HG02885 (cell line): ENCODE results near the gene PPHLN1.
"Not testable (repeated sequence)": the region's sequence is repeated elsewhere in the genome, so short reads cannot be mapped to it uniquely, and the experiment has no call there.

Source experiments
- ATAC-seq: cut with Tn5 transposase; IDR thresholded peaks from one replicate; pipeline ENCODE4 v1.9.1; 2021; ENCODE audit warnings: mild to moderate bottlenecking; ENCODE audit not compliant: unreplicated experiment, poor library complexity

Gene PPHLN1

DNA sequence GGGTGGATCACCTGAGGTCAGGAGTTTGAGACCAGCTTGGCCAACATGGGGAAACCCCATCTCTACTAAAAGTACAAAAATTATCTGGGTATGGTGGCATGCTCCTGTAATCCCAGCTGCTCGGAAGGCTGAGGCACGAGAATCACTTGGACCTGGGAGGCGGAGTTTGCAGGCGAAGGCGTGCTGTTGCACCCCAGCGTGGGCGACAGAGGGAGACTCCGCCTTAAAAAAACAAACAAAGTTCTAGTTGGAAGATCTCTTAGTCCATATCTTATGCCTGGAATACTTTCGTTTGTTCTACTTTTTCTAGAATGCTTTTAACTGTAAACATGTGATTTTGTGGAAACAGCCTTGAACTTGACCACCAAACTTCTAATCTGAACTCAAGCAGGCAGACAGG, 38.7 kb downstream of the PPHLN1 start:
- no peak for ATAC-seq

DNA sequence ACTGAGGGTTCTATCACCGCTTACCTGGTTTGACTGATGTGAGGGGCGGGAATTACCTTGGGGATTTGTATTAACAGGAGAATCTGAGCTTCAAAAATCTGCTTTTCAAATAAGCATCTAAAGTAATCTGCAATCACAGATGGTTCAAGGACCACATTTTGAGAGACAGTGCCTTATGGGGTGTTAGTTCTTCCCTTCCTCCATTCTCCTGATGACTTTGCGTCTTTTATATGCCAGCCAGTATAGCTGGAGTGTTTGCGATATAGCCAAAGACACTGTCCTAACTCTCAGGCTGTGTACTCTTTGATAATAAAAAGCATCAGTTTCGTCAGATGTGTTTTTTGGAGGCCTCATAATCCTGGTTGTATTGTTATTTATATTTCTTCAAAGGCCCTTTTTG, 39.5 kb downstream of the PPHLN1 start:
- no peak for ATAC-seq

DNA sequence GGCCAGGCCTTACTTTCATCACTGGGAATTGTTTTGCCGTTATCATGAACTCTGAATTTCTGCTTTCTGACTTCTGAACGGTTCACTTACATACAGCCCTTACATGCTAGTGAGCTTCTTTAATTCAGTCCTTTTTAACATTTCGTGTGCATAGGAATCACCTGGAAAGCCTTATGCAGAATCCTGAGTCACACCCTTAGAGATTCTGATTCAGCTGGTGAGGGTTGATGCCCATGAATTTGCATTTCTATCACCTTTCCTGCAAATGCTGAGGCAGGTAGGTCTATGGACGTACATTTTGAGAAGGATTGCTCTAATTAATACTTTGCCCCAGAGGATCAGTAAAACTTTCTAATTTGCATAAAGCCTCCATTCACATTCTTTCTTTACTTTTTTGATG, 44.0 kb downstream of the PPHLN1 start:
- ATAC-seq, result no peak

DNA sequence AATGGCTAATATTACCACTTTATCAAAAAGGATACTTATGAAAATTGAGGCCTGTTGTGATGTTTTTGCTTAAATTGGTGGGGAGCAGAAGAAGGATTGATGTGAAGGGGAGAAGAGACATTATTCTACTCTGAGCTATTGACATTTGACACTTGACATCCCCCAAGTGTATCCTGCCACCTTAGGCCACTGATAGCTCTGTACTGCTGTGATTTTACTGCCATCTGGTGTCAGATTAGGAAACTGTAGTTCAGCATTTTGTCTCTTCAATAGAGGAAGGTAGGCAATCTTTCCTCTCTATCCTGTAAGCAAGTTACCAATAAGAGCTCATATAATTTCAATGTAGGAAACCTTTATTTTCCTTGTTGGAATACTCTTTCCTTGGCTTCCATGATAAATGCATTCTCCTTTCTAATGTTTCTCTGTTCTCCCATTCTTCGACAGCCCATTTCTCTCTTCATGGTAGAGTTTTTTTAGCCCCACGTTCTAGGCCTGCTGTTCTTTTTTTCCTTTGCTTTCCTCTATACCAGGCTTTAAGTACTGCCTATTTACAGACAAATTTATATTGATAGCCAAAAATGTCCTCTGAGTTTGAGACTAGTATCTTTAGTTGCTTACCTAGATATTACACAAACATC, 46.3 kb downstream of the PPHLN1 start:
- ATAC-seq, result peak; percentile 86

DNA sequence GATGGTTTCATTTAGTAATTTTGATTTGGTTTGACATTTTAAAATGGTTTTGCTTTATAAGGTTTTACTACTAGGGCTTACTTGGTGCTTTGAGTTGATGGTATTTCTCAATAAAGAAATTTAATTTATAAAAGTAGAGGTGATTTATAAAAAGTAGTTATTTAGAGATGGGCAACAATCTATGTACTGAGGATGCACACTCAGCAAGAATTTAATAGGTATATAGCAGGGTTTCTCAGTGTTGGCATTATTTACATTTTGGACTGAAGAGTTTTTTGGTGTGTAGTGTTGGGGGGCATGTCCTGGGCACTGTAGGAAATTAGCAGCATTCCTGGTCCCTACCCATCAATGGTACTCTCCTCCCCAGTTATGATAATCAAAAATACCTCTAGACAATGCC, 47.7 kb downstream of the PPHLN1 start:
- ATAC-seq, result no peak

DNA sequence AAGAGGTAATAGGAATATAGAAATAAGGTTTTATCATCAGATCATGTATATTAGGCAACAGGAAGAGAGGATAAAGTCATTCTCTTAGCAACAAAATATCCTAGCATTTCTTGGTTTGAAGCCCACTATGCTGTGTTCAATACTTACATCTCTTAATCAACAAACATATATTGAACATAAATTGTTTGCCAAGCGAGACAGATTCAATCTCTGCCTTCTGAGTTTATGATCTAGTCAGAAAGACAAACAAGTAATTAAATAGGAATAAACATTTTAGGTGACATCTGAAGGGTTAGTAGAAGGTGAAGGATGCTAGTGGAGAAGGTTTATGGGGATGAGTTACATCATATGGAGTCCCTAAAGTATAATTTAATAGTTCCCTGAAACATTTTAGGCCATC, 54.8 kb downstream of the PPHLN1 start:
- no peak for ATAC-seq

DNA sequence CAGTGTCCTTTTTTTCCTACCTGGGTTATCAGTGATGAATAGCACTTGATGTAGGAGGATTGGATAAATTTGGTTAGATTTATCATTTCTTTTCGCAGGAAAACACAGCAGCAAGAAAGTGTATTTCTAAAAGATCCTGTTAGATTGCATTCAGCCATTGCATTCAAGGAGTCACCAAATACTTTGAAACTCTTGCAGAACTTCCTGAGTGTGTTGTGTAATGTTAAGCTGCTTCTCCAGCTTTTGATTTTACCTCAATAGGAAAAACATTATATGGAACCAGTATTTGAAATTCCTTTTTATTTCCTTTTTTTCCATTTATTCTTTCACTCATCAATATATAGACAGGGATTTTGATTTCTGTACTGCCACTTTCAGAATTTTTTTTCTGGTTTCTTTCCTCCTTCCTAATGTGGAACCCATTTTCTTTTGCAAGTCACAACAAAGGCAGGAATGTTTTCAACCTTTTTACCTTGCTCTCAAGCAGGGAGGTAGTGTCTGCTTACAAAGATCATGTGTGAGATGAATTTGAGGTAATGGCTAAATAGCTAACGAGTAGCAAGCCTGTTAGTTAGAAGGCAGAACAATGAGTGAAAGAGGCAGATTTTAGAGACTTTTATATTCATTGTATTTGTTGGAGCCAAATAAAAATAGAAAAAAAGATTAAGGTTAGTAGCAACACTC, 56.2 kb downstream of the PPHLN1 start:
- ATAC-seq, result no peak

DNA sequence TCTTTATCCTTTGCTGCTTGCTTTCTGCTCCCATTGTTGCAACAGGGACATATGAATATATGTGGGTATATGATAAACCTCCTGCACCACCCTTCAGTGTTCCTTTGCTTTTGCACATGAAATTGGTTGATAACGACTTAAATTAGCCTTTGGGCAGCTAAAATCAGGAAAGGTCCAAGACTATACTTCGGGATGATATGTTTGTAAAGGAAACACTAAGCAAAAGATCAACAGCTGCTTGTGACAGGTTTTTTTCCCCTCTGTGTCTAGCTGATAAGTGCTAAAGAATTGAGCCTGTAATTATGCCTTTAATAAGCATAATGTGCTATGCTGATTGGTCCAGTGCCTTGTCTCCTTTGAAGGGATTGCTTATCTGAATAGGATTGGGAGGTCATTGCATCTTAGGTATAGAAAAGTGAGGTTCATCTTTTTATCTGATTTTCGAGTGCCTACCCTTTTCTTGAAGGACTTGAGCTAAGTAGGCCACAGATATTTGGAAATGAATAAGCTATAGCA, 59.4 kb downstream of the PPHLN1 start:
- no peak for ATAC-seq

DNA sequence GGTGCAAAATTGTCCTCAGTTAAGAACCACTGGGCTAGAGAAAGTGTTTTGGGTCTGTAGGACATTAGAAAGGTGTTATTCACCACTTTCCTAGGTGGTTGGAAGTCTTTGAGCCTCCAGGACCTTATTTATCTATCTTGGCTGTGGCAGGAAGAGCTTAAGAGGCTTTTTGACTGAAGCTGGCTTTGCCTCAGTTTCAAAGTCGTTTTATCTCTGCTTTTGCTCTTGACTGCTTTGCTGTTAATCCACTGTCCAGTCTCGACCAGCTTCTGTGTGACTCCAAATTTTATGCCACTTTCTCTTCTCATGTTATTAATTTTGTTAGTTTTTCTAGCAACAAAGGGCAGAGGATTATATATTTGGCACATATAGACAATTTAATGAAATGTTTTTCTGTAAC, 60.3 kb downstream of the PPHLN1 start:
- ATAC-seq, result no peak

DNA sequence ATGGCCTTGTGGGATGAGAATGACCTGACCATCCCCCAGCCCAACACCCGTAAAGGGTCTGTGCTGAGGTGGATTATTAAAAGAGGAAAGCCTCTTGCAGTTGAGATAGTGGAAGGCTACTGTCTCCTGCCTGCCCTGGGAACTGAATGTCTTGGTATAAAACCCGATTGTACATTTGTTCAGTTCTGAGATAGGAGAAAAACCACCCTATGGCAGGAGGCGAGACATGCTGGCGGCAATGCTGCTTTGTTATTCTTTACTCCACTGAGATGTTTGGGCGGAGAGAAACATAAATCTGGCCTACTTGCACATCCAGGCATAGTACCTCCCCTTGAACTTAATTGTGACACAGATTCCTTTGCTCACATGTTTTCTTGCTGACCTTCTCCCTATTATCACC, 62.1 kb downstream of the PPHLN1 start:
- not testable (repeated sequence) for ATAC-seq

DNA sequence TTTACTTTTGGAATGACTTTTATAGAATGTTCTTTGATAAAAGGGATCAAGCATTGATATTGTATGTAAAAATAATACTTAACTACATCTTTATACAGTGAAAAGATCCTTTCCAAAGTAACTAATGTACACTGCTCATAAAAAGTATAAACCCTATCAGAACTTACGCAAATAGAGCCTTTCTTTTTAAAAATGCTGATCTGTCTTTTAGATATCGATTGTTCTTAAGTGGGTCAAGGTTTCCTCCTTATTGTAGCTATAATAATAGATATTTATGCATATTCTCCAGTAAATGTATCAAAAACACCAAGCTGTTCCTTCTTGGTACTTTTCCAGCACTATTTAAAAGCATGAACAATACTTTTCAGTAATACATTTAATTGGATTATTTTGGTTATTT, 68.5 kb downstream of the PPHLN1 start:
- ATAC-seq, result no peak

DNA sequence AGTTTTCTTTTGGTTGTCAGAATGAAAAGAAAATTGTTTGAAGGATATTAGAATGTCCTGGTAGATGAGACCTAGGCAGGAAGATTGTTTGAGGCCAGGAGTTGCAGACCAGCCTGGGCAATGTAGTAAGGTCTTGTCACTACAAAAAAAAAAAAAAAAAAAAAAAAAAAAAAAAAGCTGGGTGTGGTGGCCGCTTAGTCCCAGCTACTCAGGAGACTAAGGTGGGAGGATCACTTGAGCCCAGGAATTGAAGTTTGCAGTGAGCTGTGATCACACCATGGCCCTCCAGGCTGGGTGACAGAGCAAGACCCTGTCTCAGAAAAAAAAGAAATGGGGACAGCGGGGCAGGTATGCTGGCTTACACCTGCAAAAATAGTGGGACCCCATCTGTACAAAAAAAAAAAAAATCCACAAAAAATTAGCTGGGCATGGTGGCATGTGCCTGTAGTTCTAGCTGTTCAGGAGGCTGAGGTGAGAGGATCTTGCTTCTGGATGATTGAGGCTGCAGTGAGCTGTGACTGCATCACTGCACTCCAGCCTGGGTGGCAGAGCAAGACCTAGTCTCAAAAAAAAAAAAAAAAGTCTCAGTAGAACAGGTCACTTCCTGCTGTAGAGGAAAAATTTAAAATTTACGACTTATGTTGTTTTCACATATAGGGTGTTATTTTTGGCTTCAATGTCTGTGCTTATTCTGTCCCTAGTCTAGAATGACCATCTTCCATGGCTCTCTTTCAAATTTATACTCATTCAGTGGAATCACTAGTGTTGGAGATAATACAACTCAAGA, 70.7 kb downstream of the PPHLN1 start:
- ATAC-seq, result no peak

DNA sequence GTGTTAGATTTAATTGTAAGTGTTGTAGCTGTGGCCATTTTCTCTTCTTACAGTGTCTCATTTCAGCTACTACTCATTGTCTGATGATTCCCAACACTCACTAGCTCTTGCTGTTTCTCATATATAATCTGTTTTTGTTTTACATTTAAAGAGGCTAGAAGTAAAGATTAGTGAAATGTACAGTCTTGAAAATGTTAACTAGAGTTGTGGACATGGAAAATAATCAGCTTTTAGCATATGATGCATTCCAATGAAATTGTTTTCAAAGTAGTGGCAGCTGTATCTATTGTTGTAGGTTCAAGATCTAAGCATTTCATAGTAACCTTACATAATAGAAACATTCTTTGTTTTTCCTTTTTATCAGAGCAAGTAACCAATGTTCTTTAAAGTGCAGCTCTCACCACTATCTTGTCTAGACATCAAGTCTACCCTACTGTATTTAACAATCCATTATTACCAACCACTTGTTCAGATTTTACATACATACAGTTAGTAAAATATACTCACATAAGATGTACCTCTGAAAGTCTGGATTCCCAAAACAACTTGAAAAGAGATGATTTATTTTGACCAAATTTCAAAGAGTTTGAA, 76.9 kb downstream of the PPHLN1 start:
- ATAC-seq, result no peak

DNA sequence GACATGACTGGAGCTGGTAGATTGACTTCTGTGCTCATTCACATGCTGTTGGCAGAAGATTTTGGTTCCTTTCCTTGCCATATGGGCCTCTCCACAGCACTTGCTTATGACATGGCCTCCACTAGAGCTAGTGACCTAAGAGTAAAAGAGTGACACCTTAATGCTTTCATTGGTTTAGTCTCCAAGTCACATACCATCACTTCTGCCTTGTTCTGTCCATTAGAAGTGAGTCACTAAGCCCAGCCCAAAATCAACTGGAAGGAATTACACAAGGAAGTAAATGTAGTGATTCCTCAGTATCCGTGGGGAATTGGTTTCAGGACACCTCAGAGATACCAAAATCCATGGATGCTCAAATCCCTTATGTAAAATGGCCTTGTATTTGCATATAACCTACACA, 81.3 kb downstream of the PPHLN1 start:
- ATAC-seq, result no peak

DNA sequence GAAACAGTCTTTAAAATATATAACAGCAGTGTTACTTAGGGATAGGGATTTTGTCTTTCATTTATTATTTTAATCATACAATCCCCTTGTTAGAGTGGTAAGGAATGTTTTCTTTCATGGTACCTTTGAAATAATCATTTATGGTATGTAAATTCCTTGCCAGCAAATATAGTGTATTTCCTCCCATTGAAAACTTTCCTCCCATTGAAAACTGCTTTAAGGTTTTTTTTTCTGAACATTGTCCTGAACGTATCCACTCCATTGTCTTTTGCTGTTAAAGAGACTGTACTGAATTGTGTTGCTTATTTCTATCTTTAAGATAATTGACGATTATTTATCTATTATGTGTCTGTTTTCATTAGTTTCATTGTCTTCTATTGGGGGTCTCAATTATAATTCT, 83.5 kb downstream of the PPHLN1 start:
- ATAC-seq, result no peak

DNA sequence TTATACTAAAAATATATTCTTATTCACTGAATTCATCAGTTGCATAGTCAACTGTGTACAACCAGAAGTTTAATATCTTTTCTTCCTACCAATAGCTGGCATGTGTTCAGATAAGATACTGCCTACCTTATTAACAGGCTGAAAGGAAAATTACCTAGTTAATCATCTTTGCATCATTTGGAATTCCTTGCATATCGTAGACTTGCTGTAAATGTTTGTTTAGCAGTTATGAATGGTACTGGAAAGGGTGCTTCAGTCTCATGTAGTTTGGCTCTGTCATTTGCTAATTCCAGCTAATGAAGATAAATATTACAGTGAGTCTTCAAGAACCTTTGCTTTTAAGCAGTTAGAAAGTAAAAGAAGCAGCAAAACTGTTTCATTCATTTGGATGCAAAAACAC, 84.4 kb downstream of the PPHLN1 start:
- ATAC-seq, result no peak

DNA sequence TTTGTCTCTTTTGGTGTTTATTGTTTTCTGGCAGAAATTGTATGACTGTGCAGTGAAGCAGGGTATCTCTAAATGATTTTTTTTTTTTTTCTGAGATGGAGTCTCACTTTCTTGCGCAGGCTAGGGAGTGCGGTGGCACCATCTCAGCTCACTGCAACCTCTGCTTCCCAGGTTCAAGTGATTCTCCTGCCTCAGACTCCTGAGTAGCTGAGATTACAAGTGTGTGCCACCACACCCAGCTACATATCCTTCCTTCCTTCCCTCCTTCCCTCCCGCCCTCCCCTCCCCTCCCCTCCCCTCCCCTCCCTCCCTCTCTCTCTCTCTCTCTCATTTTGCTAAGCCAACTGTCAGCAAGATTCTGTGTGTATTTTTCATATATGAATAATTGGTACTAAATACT, 94.4 kb downstream of the PPHLN1 start:
- ATAC-seq, result no peak

DNA sequence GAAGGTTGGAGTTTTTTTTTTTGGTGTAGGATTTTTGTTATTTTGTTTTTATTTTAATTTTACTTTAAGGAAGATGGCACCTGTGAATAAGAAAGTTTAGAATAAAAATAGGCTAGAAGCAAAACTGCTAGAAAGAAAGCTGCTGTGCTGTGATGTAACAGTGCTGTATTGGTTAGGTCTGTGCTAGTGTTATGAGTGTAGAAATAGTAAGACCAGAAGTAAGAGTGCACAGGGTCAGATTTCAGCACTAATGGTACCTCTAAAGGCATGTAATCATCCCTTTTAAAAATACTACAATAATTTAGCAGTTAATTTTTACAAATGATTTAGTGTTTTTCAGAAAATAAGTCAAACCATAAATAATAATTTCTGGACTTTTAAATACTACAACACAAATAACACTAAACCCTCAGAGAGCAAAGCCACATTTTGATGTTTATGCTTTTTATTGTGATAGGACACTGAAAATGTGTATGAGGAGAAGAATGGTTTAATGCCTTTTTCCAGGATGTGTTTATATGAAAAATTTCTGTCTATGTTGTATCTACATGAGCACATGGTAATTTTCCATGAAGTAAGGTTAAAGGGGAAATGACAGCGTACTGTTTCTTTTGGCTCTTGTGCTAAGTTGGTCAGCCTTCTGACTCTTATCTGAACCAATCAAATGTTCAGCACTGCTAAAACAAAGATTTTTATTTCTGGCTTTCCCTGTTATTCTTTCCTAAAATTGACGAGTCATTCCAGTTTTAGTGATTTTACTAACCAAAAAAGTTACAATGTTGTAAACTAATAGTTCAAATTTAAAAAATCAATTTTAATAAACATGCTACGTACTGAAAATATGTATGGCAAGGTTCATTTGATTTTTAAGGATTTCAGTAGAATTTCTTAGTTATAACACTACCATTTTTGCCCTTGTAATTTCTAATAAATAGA, 96.1 kb downstream of the PPHLN1 start:
- peak; percentile 96 for ATAC-seq

DNA sequence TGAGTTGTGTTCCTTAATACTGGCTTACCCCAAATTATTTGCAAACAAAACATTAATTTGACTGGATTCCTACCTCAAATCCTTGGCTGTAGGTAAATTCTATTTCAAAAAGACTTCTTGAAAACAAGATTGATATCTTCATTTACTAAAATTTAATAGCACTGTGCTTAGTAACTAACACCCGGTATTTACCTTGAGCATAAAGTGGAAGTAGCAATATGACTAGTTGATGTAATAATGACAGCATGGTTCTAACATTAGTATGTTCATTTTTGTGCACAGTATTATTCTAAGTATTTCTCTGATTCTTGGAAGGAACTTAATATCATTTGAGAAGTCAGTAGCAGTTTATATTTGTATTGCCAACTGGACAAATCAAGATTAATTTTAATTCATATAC, 96.8 kb downstream of the PPHLN1 start:
- peak; percentile 64 for ATAC-seq

DNA sequence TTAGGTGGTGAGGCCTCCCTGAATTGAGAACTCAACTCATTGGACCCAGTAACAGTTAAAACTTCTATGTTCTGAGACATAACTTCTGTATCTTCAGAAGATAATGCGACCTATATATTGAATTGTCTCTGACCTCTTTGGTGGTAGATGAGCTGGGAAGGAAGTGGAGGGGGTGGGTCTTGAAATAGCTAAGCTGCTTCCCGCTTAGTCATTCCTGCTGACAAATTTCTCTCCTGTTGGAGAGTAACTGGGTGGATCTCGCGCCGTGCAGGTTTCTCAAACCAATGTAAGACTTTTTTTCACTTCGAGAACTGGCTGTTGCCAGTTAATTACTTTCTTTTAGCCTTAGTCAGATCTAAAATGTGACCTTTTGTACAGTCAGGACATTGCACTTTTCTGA, 100.8 kb downstream of the PPHLN1 start:
- ATAC-seq, result no peak
